Panc1 (cell line): ENCODE data around the gene BTG3. TPM values are rescaled to one million over a fixed set of nuclear protein-coding genes. Genes with fewer than 3 reads are reported as not detected.

Source experiments
- ATAC-seq: fragments of 200-7000 bp; cut with Tn5 transposase; 2 replicates; pipeline ENCODE4 v1.9.1; 2020; ENCODE audit warnings: mild to moderate bottlenecking, moderate library complexity
- BruUV-seq: library from RNA; stranded (reverse); fragments of 400-500 nt; replicated peaks from 2 replicates; lab custom pipeline; 2021; lab: Mats Ljungman, UMichigan
- CTCF ChIA-PET: fragments of 300-600 bp; sonication (Branson Sonifier 250); formaldehyde crosslinking; loops from one replicate; lab custom pipeline; 2022; ENCODE audit warnings: antibody characterized with exemption; lab: Charles Lee
- POLR2A ChIA-PET: fragments of 300-600 bp; sonication (Branson Sonifier 250); formaldehyde crosslinking; loops from one replicate; lab custom pipeline; 2022; ENCODE audit warnings: antibody characterized with exemption; lab: Charles Lee
- DNase-seq: peaks from one replicate; pipeline ENCODE4 v3.0.0-alpha.2; 2010; ENCODE audit warnings: low read depth, low spot score
- H3K27ac ChIP-seq: 2 replicates; pipeline ENCODE4 v1.5.1; 2011; ENCODE audit warnings: mild to moderate bottlenecking, low read length, inconsistent platforms
- H3K27me3 ChIP-seq: fragments of 200-500 bp; sonication (Bioruptor generic); 2 replicates; pipeline ENCODE4 v1.6.0; 2014; ENCODE audit warnings: low read length, inconsistent platforms; ENCODE audit not compliant: control insufficient read depth, insufficient read depth
- H3K36me3 ChIP-seq: fragments of 200-500 bp; sonication (Bioruptor generic); 2 replicates; pipeline ENCODE4 v1.5.1; 2014; ENCODE audit warnings: inconsistent platforms, mild to moderate bottlenecking, low read length, moderate library complexity; ENCODE audit not compliant: control insufficient read depth, insufficient read depth
- H3K4me1 ChIP-seq: 2 replicates; pipeline ENCODE4 v1.5.1; 2011; ENCODE audit warnings: inconsistent platforms, mild to moderate bottlenecking, low read length, moderate library complexity; ENCODE audit not compliant: control insufficient read depth, insufficient read depth
- H3K4me3 ChIP-seq, 2 experiments: 2 replicates each; pipeline ENCODE4 v1.5.1; 2011 to 2012; ENCODE audit warnings: low read depth in 2 of 2, low read length in 2 of 2, mild to moderate bottlenecking in 2 of 2, inconsistent platforms in 1 of 2, moderate library complexity in 1 of 2
- H3K9me3 ChIP-seq: fragments of 200-500 bp; sonication (Bioruptor generic); 2 replicates; pipeline ENCODE4 v1.5.1; 2014; ENCODE audit warnings: low read depth, mild to moderate bottlenecking, inconsistent platforms, low read length, moderate library complexity; ENCODE audit not compliant: control insufficient read depth, insufficient read depth
- POLR2AphosphoS5 ChIP-seq: IDR thresholded peaks from 2 replicates; pipeline ENCODE4 v1.6.1; 2012; ENCODE audit warnings: mild to moderate bottlenecking, low read depth, low read length, moderate library complexity
- SIN3A ChIP-seq: IDR thresholded peaks from 2 replicates; pipeline ENCODE4 v1.6.1; 2012; ENCODE audit warnings: low read depth, mild to moderate bottlenecking, low read length, moderate library complexity, borderline replicate concordance; ENCODE audit not compliant: insufficient read depth
- TCF7L2 ChIP-seq: IDR thresholded peaks from 2 replicates; pipeline ENCODE4 v1.6.1; 2011; ENCODE audit warnings: mild to moderate bottlenecking, low read depth, low read length, inconsistent platforms
- in situ Hi-C: cut with HindIII; loops from 2 replicates; pipeline ENCODE4 v1.10.0; 2016; ENCODE audit warnings: low sequenced_read_pairs, low pct_unique_long_range_greater_than_20kb
- intact Hi-C: fragments of 100-400 bp; cut with micrococcal nuclease; formaldehyde crosslinking; loops from one replicate; pipeline ENCODE4 v1.10.0; 2022; ENCODE audit not compliant: unreplicated experiment
- total RNA-seq: library from RNA; stranded (reverse); gene quantifications from one replicate; pipeline ENCODE4 v1.2.1, GENCODE V29; 2021; ENCODE audit not compliant: unreplicated experiment
- TF ChIP-seq, protein P1 (sequence below): fragments of 450-650 bp; IDR thresholded peaks from 2 replicates; pipeline ENCODE4 v1.5.1; 2017; ENCODE audit warnings: mild to moderate bottlenecking
- TF ChIP-seq, protein P2 (sequence below), 2 experiments: IDR thresholded peaks; 2 replicates each; pipeline ENCODE4 v1.6.1; 2011 to 2012; ENCODE audit warnings: low read depth in 2 of 2, control low read depth in 1 of 2, low read length in 1 of 2, mild to moderate bottlenecking in 1 of 2, moderate library complexity in 1 of 2; ENCODE audit not compliant: insufficient read depth in 1 of 2

Gene BTG3
- total RNA-seq, 1 experiment from 2014 or later: 20.1 TPM

DNA sequence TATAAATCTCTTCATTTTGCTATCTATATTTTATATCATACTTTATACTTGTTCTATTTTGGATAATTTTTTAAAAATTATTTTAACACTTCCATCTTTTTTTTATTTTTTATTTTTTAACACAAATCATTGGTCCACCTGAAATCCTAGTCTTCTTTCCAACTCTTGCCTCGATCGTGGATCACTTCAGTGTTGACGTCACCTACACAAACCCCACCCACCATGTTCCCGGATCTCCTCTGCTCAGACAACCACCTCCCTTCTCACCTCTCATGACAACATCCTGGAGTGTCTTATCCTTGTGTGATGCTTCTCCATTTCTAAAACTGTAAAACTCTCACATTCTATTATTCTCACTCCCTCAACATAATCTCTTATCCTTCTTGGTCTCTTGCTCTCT is 34.1 kb upstream of the BTG3 start:
- Histone ChIP-seq H3K9me3 (no peaks in the 10 kb centered on the region), H3K36me3 (no peaks in the 10 kb centered on the region), H3K27me3 (no peaks in the 10 kb centered on the region), H3K4me3 (no peak overlapping the region), H3K4me1 (no peaks in the 10 kb centered on the region), H3K27ac (no peak overlapping the region)
- in situ Hi-C loops: no loop called here
- DNase-seq: no peak
- CTCF ChIA-PET: no interaction called here
- POLR2A ChIA-PET: no interaction called here
- no peak for TF ChIP-seq SIN3A
- TF ChIP-seq, protein P1, sequence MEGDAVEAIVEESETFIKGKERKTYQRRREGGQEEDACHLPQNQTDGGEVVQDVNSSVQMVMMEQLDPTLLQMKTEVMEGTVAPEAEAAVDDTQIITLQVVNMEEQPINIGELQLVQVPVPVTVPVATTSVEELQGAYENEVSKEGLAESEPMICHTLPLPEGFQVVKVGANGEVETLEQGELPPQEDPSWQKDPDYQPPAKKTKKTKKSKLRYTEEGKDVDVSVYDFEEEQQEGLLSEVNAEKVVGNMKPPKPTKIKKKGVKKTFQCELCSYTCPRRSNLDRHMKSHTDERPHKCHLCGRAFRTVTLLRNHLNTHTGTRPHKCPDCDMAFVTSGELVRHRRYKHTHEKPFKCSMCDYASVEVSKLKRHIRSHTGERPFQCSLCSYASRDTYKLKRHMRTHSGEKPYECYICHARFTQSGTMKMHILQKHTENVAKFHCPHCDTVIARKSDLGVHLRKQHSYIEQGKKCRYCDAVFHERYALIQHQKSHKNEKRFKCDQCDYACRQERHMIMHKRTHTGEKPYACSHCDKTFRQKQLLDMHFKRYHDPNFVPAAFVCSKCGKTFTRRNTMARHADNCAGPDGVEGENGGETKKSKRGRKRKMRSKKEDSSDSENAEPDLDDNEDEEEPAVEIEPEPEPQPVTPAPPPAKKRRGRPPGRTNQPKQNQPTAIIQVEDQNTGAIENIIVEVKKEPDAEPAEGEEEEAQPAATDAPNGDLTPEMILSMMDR: no peak
- TF ChIP-seq TCF7L2: no peak
- TF ChIP-seq, protein P2, sequence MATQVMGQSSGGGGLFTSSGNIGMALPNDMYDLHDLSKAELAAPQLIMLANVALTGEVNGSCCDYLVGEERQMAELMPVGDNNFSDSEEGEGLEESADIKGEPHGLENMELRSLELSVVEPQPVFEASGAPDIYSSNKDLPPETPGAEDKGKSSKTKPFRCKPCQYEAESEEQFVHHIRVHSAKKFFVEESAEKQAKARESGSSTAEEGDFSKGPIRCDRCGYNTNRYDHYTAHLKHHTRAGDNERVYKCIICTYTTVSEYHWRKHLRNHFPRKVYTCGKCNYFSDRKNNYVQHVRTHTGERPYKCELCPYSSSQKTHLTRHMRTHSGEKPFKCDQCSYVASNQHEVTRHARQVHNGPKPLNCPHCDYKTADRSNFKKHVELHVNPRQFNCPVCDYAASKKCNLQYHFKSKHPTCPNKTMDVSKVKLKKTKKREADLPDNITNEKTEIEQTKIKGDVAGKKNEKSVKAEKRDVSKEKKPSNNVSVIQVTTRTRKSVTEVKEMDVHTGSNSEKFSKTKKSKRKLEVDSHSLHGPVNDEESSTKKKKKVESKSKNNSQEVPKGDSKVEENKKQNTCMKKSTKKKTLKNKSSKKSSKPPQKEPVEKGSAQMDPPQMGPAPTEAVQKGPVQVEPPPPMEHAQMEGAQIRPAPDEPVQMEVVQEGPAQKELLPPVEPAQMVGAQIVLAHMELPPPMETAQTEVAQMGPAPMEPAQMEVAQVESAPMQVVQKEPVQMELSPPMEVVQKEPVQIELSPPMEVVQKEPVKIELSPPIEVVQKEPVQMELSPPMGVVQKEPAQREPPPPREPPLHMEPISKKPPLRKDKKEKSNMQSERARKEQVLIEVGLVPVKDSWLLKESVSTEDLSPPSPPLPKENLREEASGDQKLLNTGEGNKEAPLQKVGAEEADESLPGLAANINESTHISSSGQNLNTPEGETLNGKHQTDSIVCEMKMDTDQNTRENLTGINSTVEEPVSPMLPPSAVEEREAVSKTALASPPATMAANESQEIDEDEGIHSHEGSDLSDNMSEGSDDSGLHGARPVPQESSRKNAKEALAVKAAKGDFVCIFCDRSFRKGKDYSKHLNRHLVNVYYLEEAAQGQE (IDR thresholded peaks at IDR 0.05; ENCODE audit: insufficient read depth in 1 of 2, low read depth in 2 of 2, low read length in 1 of 2): no peak
- TF ChIP-seq POLR2AphosphoS5: no peak
- intact Hi-C loops: no loop called here
- no peak for ATAC-seq
- no TSS peak for BruUV-seq

DNA sequence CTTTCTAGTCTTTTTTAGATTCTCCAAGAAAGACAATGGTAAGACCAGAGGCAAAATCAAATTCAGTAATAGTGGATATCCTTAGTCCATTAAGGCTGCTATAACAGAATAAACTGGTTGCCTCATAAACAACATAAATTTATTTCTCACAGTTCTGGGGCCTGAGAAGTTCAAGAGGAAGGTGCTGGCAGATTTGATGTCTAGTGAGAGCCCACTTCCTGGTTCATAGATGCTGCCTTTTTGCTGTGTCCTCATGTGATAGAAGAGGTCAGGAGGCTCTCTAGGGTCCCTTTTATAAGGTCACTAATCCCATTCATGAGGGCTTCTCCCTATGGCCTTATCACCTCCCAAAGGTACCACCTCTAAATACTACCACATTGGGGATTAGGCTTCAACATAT is 31.5 kb upstream of the BTG3 start:
- in situ Hi-C loops: no loop called here
- Histone ChIP-seq H3K36me3 (no peaks in the 10 kb centered on the region), H3K4me1 (no peaks in the 10 kb centered on the region), H3K27ac (no peak overlapping the region), H3K27me3 (no peaks in the 10 kb centered on the region), H3K4me3 (no peak overlapping the region), H3K9me3 (no peaks in the 10 kb centered on the region)
- CTCF ChIA-PET: no interaction called here
- TF ChIP-seq, protein P2 (IDR thresholded peaks at IDR 0.05; ENCODE audit: insufficient read depth in 1 of 2, low read depth in 2 of 2, low read length in 1 of 2): no peak
- TF ChIP-seq, protein P1: no peak
- TF ChIP-seq TCF7L2 (no peak), POLR2AphosphoS5 (no peak), SIN3A (no peak)
- DNase-seq: no peak
- intact Hi-C loops: no loop called here
- BruUV-seq: no TSS peak
- no peak for ATAC-seq
- POLR2A ChIA-PET: no interaction called here
